ENCODE data around the gene SMARCB1. TPM values are rescaled to one million over a fixed set of nuclear protein-coding genes. Genes with fewer than 3 reads are reported as not detected.
A peak's percentile ranks its signal among the peaks of the same experiment; 100 is the strongest.

Gene SMARCB1
- total and polyA plus RNA-seq, 2 donors (not counting 1 experiment from before 2014, with no cell fraction given), result 179 to 190 TPM

- peak overlapping the region; percentile 34 for H3K4me2 ChIP-seq (replicated peaks; ENCODE audit: low read depth, low read length, poor library complexity, severe bottlenecking)
- WGBS (ENCODE audit: insufficient coverage), result 70% methylated on average over 21 of the region's 24 CpGs
- TF ChIP-seq EZH2 (IDR thresholded peaks at IDR 0.05; ENCODE audit: borderline replicate concordance, insufficient read depth, low read depth, low read length, poor library complexity, severe bottlenecking), result no peak
- TF ChIP-seq CTCF (IDR thresholded peaks at IDR 0.05), result no peak
These were observed 61.5 kb downstream of the SMARCB1 start for GRCh38 chr22:23847991-23848864.

More at GRCh38 chr22:23847991-23848864, 61.5 kb downstream of the SMARCB1 start:
- Histone ChIP-seq H3K27me3 (replicated peaks in 1 of 4; ENCODE audit: control extremely low read depth in 1 of 4, control insufficient read depth in 3 of 4, insufficient read depth in 4 of 4, low read length in 3 of 4) (no peaks in the 10 kb centered on the region), H2AFZ (ENCODE audit: insufficient read depth, low read depth, low read length, poor library complexity, severe bottlenecking) (peak overlapping the region; percentile 22), H3K79me2 (ENCODE audit: control insufficient read depth, insufficient read depth, low read length) (peaks cover 10% of the 10 kb centered on the region), H3K27ac (ENCODE audit: low read length in 2 of 2) (no peak overlapping the region), H3K9ac (ENCODE audit: low read length) (no peak overlapping the region), H4K20me1 (ENCODE audit: control insufficient read depth, insufficient read depth, low read length, poor library complexity, severe bottlenecking) (no peaks in the 10 kb centered on the region), H3K4me3 (ENCODE audit: control extremely low read depth in 1 of 5, extremely low read depth in 1 of 5, insufficient read depth in 1 of 5, low read depth in 2 of 5, low read length in 4 of 5) (peak overlapping the region in 1 of 5 experiments; percentile 6), H3K4me1 (ENCODE audit: control insufficient read depth in 2 of 2, insufficient read depth in 2 of 2, low read length in 2 of 2) (peaks cover 47 to 73% of the 10 kb centered on the region in 2 donors), H3K36me3 (replicated peaks in 1 of 2; ENCODE audit: control extremely low read depth in 1 of 2, control insufficient read depth in 1 of 2, extremely low read depth in 1 of 2, insufficient read depth in 2 of 2, low read length in 1 of 2) (no peaks in the 10 kb centered on the region), H3K9me3 (ENCODE audit: control extremely low read depth in 1 of 3, control insufficient read depth in 2 of 3, insufficient read depth in 1 of 3, low read length in 2 of 3) (peaks cover 0 to 5% (median 0%) of the 10 kb centered on the region in 3 donors)
- H3K9me3 Mint-ChIP-seq (ENCODE audit: insufficient read depth), result no peaks in the 10 kb centered on the region
- peak overlapping the region; percentile 39 for H3K4me3 Mint-ChIP-seq
- ChIA-PET POLR2A (interaction anchor here (0.7 to 3.1 kb wide), 11 partner anchors 9 to 240 kb away, joined by 3 to 12 read pairs (median 5); partner anchors contain the start of genes DERL3, MMP11, SLC2A11 and SMARCB1), CTCF (interaction anchor here (0.6 to 9.7 kb wide), 18 partner anchors 10 to 307 kb away, joined by 3 to 183 read pairs (median 4); partner anchors contain the start of genes CHCHD10, DERL3, MMP11 and SLC2A11)
- H3K4me1 Mint-ChIP-seq, result peaks cover 74% of the 10 kb centered on the region
- ATAC-seq (ENCODE audit: low read depth) (no peak), DNase-seq (no peak)
- peak overlapping the region; percentile 74 for H3K27ac Mint-ChIP-seq
- intact Hi-C loops (cut with micrococcal nuclease), result loop anchor here (5.0 to 10.0 kb wide), 3 partner anchors 221 to 703 kb away; partner anchors contain the start of genes RAB36 and RSPH14
- no peaks in the 10 kb centered on the region for H3K27me3 Mint-ChIP-seq
